AG04450 (cell line): ENCODE data around the gene MINAR1. TPM values are rescaled to one million over a fixed set of nuclear protein-coding genes. Genes with fewer than 3 reads are reported as not detected.

Experiments
- CTCF ChIA-PET: fragments of 300-600, 350-600 bp; formaldehyde crosslinking; extraction: SDS; loops from one replicate; lab custom pipeline; 2022; ENCODE audit warnings: antibody characterized with exemption, inconsistent platforms; lab: Charles Lee
- POLR2A ChIA-PET: fragments of 350-600 bp; formaldehyde crosslinking; extraction: SDS; loops from one replicate; lab custom pipeline; 2021; ENCODE audit warnings: antibody characterized with exemption, inconsistent platforms; lab: Yijun Ruan, JAX
- DNase-seq: peaks from one replicate; pipeline ENCODE4 v3.0.0-alpha.2; 2011; ENCODE audit warnings: low read depth, low spot score
- H3K27ac ChIP-seq: one replicate; pipeline ENCODE4 v1.5.1; 2012; ENCODE audit warnings: low read depth, low read length, control low read depth
- H3K27me3 ChIP-seq: one replicate; pipeline ENCODE4 v1.6.0; 2012; ENCODE audit warnings: low read length; ENCODE audit not compliant: control insufficient read depth, insufficient read depth
- H3K4me3 ChIP-seq: 2 replicates; pipeline ENCODE4 v1.5.1; 2011; ENCODE audit warnings: mild to moderate bottlenecking, low read depth, low read length, control low read depth
- H3K9me3 ChIP-seq: 2 replicates; pipeline ENCODE4 v1.5.1; 2012; ENCODE audit warnings: low read length; ENCODE audit not compliant: control insufficient read depth, insufficient read depth
- CTCF ChIP-seq: IDR thresholded peaks from 2 replicates; pipeline ENCODE4 v1.5.1; 2011; ENCODE audit warnings: low read depth, low read length, control low read depth, inconsistent platforms
- polyA plus RNA-seq: library from polyadenylated mRNA; depleted of rRNA; stranded (reverse); fragments of >200 nt; gene quantifications from 2 replicates; pipeline ENCODE4 v1.2.3, GENCODE V29; 2011

The MINAR1 gene
- polyA plus RNA-seq, 1 experiment, result 0.76 TPM

- H3K9me3 ChIP-seq, result no peaks in the 10 kb centered on the region
- no peak for DNase-seq
- POLR2A ChIA-PET, result no interaction called here
- CTCF ChIA-PET, result interaction anchor here (2.8 kb wide), 1 partner anchor 18 kb away, joined by 12 read pairs; no protein-coding TSS in a partner anchor
- H3K4me3 ChIP-seq, result no peak overlapping the region
- H3K27ac ChIP-seq, result no peak overlapping the region
- no peaks in the 10 kb centered on the region for H3K27me3 ChIP-seq
- TF ChIP-seq CTCF, result no peak
Observed at GRCh38 chr15:79399606-79400005, 32.5 kb upstream of the MINAR1 start.

- no peak for DNase-seq
- no peaks in the 10 kb centered on the region for H3K9me3 ChIP-seq
- H3K27me3 ChIP-seq, result no peaks in the 10 kb centered on the region
- ChIA-PET CTCF (interaction anchor here (0.6 to 2.8 kb wide), 2 partner anchors 19 to 61 kb away, joined by 3 to 12 read pairs; no protein-coding TSS in a partner anchor), POLR2A (no interaction called here)
- no peak overlapping the region for H3K27ac ChIP-seq
- no peak for TF ChIP-seq CTCF
- no peak overlapping the region for H3K4me3 ChIP-seq
Observed at GRCh38 chr15:79400650-79401049, 31.5 kb upstream of the MINAR1 start.

GRCh38 chr15:79401301-79401700 is 30.8 kb upstream of the MINAR1 start:
- CTCF ChIA-PET, result interaction anchor here (2.8 kb wide), 1 partner anchor 20 kb away, joined by 12 read pairs; no protein-coding TSS in a partner anchor
- Histone ChIP-seq H3K27me3 (no peaks in the 10 kb centered on the region), H3K9me3 (no peaks in the 10 kb centered on the region), H3K27ac (no peak overlapping the region), H3K4me3 (no peak overlapping the region)
- POLR2A ChIA-PET, result no interaction called here
- no peak for DNase-seq
- TF ChIP-seq CTCF, result no peak

GRCh38 chr15:79402136-79402535 is 30.0 kb upstream of the MINAR1 start:
- POLR2A ChIA-PET, result no interaction called here
- CTCF ChIA-PET, result interaction anchor here (1.2 kb wide), 1 partner anchor 21 kb away, joined by 3 read pairs; no protein-coding TSS in a partner anchor

More at GRCh38 chr15:79402136-79402535, 30.0 kb upstream of the MINAR1 start:
- Histone ChIP-seq H3K27me3 (no peaks in the 10 kb centered on the region), H3K27ac (no peak overlapping the region), H3K4me3 (no peak overlapping the region), H3K9me3 (no peaks in the 10 kb centered on the region)
- TF ChIP-seq CTCF, result no peak
- DNase-seq, result no peak
